ENCODE data around the gene PKNOX1.

DNA sequence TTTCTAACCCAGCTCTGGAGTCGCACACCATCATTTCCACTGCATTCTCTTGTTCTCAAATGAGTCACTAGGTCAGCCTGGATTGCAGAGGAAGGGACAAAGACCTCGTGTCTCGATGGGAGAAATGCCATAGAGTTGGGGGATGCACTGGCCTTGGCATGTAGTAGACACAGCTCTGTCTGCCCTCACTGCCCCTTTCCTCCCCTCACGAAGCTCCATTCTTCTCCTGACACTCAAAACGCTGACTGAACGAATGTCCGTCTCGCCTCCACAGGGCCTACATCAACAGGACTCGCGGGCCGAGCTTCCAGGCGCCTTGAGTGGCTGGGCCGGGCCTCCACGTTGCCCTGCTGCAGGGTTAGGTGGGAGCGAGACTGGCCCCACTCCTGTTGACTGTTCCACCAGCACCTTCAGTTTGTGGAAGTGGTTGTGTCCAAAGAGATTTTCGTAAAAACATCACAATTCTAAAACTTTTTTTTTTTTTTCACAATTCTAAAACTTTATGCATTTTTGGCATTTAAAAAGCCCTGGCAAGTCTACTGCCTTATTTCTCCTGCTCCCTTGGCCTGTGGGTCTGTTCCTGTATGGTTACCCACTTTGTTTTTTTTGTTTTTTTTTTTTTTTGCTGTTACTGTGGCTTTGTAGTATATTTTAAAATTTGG, 18.8 kb downstream of the PKNOX1 start:
- TF ChIP-seq POLR2AphosphoS5 (IDR thresholded peaks at IDR 0.05; ENCODE audit: insufficient read depth in 1 of 2, low read depth in 1 of 2) = no peak
- TF ChIP-seq, protein P1, sequence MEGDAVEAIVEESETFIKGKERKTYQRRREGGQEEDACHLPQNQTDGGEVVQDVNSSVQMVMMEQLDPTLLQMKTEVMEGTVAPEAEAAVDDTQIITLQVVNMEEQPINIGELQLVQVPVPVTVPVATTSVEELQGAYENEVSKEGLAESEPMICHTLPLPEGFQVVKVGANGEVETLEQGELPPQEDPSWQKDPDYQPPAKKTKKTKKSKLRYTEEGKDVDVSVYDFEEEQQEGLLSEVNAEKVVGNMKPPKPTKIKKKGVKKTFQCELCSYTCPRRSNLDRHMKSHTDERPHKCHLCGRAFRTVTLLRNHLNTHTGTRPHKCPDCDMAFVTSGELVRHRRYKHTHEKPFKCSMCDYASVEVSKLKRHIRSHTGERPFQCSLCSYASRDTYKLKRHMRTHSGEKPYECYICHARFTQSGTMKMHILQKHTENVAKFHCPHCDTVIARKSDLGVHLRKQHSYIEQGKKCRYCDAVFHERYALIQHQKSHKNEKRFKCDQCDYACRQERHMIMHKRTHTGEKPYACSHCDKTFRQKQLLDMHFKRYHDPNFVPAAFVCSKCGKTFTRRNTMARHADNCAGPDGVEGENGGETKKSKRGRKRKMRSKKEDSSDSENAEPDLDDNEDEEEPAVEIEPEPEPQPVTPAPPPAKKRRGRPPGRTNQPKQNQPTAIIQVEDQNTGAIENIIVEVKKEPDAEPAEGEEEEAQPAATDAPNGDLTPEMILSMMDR (IDR thresholded peaks at IDR 0.05) = no peak

Measured in vagina (tissue), 2 donors.